T-helper 17 cell (primary cell): ENCODE data around the gene KRT15. TPM values are rescaled to one million over a fixed set of nuclear protein-coding genes. Genes with fewer than 3 reads are reported as not detected.

ENCODE experiments used
- ATAC-seq: fragments of 150-1000 bp; cut with Tn5 transposase; 2 replicates; pipeline ENCODE4 v1.10.0; 2021; ENCODE audit warnings: mild to moderate bottlenecking, moderate library complexity
- DNase-seq, 3 donors: peaks; one replicate each; pipeline versions ENCODE4 v3.0.0 to v3.0.0-alpha.2; 2020 to 2021
- H3K9me3 ChIP-seq: one replicate; pipeline ENCODE4 v1.7.0; 2013; ENCODE audit warnings: low read length, mild to moderate bottlenecking; ENCODE audit not compliant: control insufficient read depth, poor library complexity, severe bottlenecking
- H3K27ac Mint-ChIP-seq: one replicate; pipeline ENCODE4 v1.8.0; 2022; ENCODE audit warnings: mild to moderate bottlenecking, moderate library complexity, mixed read lengths
- H3K27me3 Mint-ChIP-seq: one replicate; pipeline ENCODE4 v1.8.0; 2022; ENCODE audit warnings: mixed read lengths
- H3K36me3 Mint-ChIP-seq: one replicate; pipeline ENCODE4 v1.8.0; 2022; ENCODE audit warnings: low read depth, mixed read lengths
- H3K4me1 Mint-ChIP-seq: one replicate; pipeline ENCODE4 v1.8.0; 2022; ENCODE audit warnings: mild to moderate bottlenecking, mixed read lengths
- H3K4me3 Mint-ChIP-seq: one replicate; pipeline ENCODE4 v1.8.0; 2022; ENCODE audit warnings: mild to moderate bottlenecking, moderate library complexity, mixed read lengths
- total RNA-seq, 4 donors: library from RNA in 2 of 4; stranded (reverse) in 2 of 4; gene quantifications; one replicate each; pipeline ENCODE4 v1.2.3 and lab custom pipeline; 2022 to 2026

KRT15 gene
- total RNA-seq, 2 donors from 2014 or later, result not detected

- H3K27me3 Mint-ChIP-seq, result peaks cover 10% of the 10 kb centered on the region
- ATAC-seq, result no peak
Measured at GRCh38 chr17:41500131-41500911, 18.4 kb downstream of the KRT15 start.

GRCh38 chr17:41499714-41500113 is 19.0 kb downstream of the KRT15 start:
- H3K27me3 Mint-ChIP-seq, result peaks cover 10% of the 10 kb centered on the region
- DNase-seq (no peak), ATAC-seq (no peak)
- peaks cover 5% of the 10 kb centered on the region for H3K36me3 Mint-ChIP-seq
- H3K27ac Mint-ChIP-seq, result peak overlapping the region; percentile 87
- H3K4me3 Mint-ChIP-seq, result no peak overlapping the region
- peaks cover 28% of the 10 kb centered on the region for H3K4me1 Mint-ChIP-seq
- H3K9me3 ChIP-seq, result no peaks in the 10 kb centered on the region

More at GRCh38 chr17:41500131-41500911, 18.4 kb downstream of the KRT15 start:
- H3K9me3 ChIP-seq, result no peaks in the 10 kb centered on the region
- DNase-seq, result no peak
- H3K27ac Mint-ChIP-seq, result peak overlapping the region; percentile 87
- peaks cover 5% of the 10 kb centered on the region for H3K36me3 Mint-ChIP-seq
- no peak overlapping the region for H3K4me3 Mint-ChIP-seq
- H3K4me1 Mint-ChIP-seq, result peaks cover 25% of the 10 kb centered on the region

GRCh38 chr17:41498276-41498675 is 20.4 kb downstream of the KRT15 start:
- ATAC-seq (no peak), DNase-seq (no peak)
- Mint-ChIP-seq H3K4me3 (no peak overlapping the region), H3K36me3 (peaks cover 5% of the 10 kb centered on the region), H3K27ac (no peak overlapping the region), H3K27me3 (peaks cover 10% of the 10 kb centered on the region), H3K4me1 (peaks cover 31% of the 10 kb centered on the region)
- no peaks in the 10 kb centered on the region for H3K9me3 ChIP-seq

GRCh38 chr17:41496803-41497484 is 21.7 kb downstream of the KRT15 start:
- Mint-ChIP-seq H3K27me3 (peaks cover 10% of the 10 kb centered on the region), H3K27ac (peak overlapping the region; percentile 53), H3K4me1 (peaks cover 35% of the 10 kb centered on the region), H3K36me3 (peaks cover 5% of the 10 kb centered on the region), H3K4me3 (peak overlapping the region; percentile 41)
- peak; percentile 89 for ATAC-seq
- H3K9me3 ChIP-seq, result no peaks in the 10 kb centered on the region
- DNase-seq, result peak; percentile 21 to 29 (median 23)

- DNase-seq, result no peak
- ATAC-seq, result no peak
- Mint-ChIP-seq H3K4me1 (peaks cover 36% of the 10 kb centered on the region), H3K36me3 (peaks cover 5% of the 10 kb centered on the region), H3K27ac (peak overlapping the region; percentile 53), H3K27me3 (peaks cover 3% of the 10 kb centered on the region), H3K4me3 (no peak overlapping the region)
- no peaks in the 10 kb centered on the region for H3K9me3 ChIP-seq
Measured at GRCh38 chr17:41494524-41494923, 24.2 kb downstream of the KRT15 start.

GRCh38 chr17:41492771-41493170 is 25.9 kb downstream of the KRT15 start:
- Mint-ChIP-seq H3K36me3 (no peaks in the 10 kb centered on the region), H3K4me1 (peaks cover 33% of the 10 kb centered on the region), H3K4me3 (no peak overlapping the region), H3K27ac (no peak overlapping the region), H3K27me3 (no peaks in the 10 kb centered on the region)
- no peak for DNase-seq
- no peak for ATAC-seq
- no peaks in the 10 kb centered on the region for H3K9me3 ChIP-seq

GRCh38 chr17:41492351-41492750 is 26.3 kb downstream of the KRT15 start:
- no peak overlapping the region for H3K4me3 Mint-ChIP-seq
- no peaks in the 10 kb centered on the region for H3K27me3 Mint-ChIP-seq
- H3K4me1 Mint-ChIP-seq, result peaks cover 33% of the 10 kb centered on the region
- peak overlapping the region; percentile 62 for H3K27ac Mint-ChIP-seq
- DNase-seq (no peak), ATAC-seq (no peak)
- H3K36me3 Mint-ChIP-seq, result no peaks in the 10 kb centered on the region
- H3K9me3 ChIP-seq, result no peaks in the 10 kb centered on the region

- Mint-ChIP-seq H3K27ac (peak overlapping the region; percentile 62), H3K4me1 (peaks cover 26% of the 10 kb centered on the region), H3K36me3 (no peaks in the 10 kb centered on the region), H3K27me3 (no peaks in the 10 kb centered on the region), H3K4me3 (no peak overlapping the region)
- DNase-seq (no peak), ATAC-seq (no peak)
- no peaks in the 10 kb centered on the region for H3K9me3 ChIP-seq
Measured at GRCh38 chr17:41491476-41491875, 27.2 kb downstream of the KRT15 start.

- ATAC-seq (no peak), DNase-seq (no peak)
- Mint-ChIP-seq H3K36me3 (no peaks in the 10 kb centered on the region), H3K27me3 (peaks cover 5% of the 10 kb centered on the region), H3K4me3 (peak overlapping the region; percentile 41), H3K27ac (peak overlapping the region; percentile 59), H3K4me1 (peaks cover 23% of the 10 kb centered on the region)
- H3K9me3 ChIP-seq, result no peaks in the 10 kb centered on the region
Measured at GRCh38 chr17:41490000-41490990, 28.4 kb downstream of the KRT15 start.

GRCh38 chr17:41489531-41489930 is 29.2 kb downstream of the KRT15 start, which contains the start of gene KRT36:
Gene KRT36 (minus strand): TSS chr17:41489910. CDS start chr17:41489864, 46 bp downstream.
- Mint-ChIP-seq H3K4me1 (peaks cover 20% of the 10 kb centered on the region), H3K27ac (peak within 1 kb of the TSS; percentile 59), H3K36me3 (no peaks in the 10 kb centered on the region), H3K4me3 (peak within 1 kb of the TSS; percentile 41), H3K27me3 (peaks cover 9% of the 10 kb centered on the region)
- DNase-seq (no peak), ATAC-seq (no peak)
- no peaks in the 10 kb centered on the region for H3K9me3 ChIP-seq

- DNase-seq, result no peak
- no peak for ATAC-seq
- Mint-ChIP-seq H3K27me3 (peaks cover 18% of the 10 kb centered on the region), H3K4me3 (no peak overlapping the region), H3K36me3 (no peaks in the 10 kb centered on the region), H3K4me1 (peaks cover 16% of the 10 kb centered on the region), H3K27ac (no peak overlapping the region)
- H3K9me3 ChIP-seq, result no peaks in the 10 kb centered on the region
Measured at GRCh38 chr17:41486809-41487530, 31.7 kb downstream of the KRT15 start.

GRCh38 chr17:41486316-41486715 is 32.4 kb downstream of the KRT15 start:
- Mint-ChIP-seq H3K4me3 (no peak overlapping the region), H3K27ac (no peak overlapping the region), H3K4me1 (peaks cover 16% of the 10 kb centered on the region), H3K36me3 (no peaks in the 10 kb centered on the region), H3K27me3 (peaks cover 18% of the 10 kb centered on the region)
- ATAC-seq, result no peak
- no peak for DNase-seq
- H3K9me3 ChIP-seq, result no peaks in the 10 kb centered on the region
